ENCODE results near the gene UTS2R.

The UTS2R gene

GRCh38 chr17:82371333-82372248, at the start of gene UTS2R:
TSS of gene UTS2R (plus strand) at chr17:82371765. CDS start at chr17:82374325, 2,560 bp downstream.
- DNase-seq = no peak

DNA sequence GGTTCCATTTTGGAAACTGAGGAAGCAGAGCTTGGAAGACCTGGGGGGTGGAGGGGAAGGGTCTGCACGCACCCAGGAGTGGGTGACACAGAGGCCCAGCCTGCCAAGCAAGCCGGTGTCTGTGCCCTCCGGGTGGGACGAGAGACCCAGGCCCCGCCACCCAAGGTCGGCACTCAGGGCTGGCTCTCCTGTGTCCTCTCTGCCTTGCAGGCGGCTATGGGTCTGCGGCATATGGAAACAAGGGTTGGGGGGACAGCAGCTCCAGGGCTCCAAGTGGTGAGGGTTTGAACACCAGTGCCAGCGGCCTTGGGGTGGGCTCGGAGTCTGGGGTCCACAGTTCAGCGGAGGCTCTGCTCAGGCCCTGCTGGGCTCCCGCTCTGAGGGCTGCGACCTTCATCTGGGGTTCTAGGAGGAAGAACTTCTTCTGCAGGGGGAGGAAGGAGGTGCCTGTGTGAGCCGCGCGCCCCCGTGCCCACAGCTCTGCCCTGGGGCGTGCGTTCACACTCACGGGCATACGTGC, 49.6 kb upstream of the UTS2R start:
- no peak for DNase-seq

DNA sequence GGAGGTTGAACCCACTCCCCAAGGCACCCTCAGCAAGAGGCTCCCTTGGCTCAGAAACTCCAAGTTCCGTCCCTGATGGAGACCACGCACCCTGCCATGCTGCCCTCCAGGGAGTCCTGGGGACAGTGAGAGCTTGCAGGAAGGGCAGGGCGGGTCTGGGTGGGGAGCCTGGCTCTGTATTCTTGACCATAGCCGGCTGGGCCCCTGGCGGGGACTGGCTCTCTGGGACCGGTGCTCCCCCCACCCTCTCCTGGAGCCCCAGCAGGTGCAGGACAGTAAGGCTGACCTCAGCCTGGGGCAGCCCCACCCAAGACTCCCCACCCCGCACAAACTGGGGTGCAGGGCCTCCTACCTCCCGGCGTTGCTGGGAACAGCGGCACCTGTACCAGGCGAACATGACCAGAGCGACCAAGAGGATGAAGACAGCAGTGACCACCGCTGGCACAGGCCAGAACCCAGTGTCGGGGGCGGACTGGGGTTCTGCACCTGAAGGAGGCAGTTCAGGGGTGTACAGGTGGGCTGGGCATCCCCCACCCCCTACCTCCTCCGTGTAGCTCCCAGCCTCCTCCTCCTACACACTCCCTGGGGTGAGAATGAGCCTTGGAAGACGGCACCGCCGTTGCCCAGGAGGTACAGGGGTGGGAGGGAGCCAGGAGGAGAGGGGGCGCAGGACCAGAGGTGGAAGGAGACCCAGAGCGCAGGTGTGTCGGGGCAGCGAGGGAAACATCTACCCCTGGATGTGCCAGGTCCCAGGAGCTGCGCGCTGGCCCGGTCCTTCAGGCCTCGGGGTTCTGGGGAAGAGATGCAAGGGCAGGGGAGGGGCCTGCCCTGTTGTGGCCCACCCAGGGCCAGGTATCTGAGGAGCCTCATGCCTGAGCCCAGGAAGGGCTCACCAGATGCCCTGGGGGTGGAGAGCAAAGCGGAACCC, 48.8 kb upstream of the UTS2R start:
- DNase-seq = no peak

DNA sequence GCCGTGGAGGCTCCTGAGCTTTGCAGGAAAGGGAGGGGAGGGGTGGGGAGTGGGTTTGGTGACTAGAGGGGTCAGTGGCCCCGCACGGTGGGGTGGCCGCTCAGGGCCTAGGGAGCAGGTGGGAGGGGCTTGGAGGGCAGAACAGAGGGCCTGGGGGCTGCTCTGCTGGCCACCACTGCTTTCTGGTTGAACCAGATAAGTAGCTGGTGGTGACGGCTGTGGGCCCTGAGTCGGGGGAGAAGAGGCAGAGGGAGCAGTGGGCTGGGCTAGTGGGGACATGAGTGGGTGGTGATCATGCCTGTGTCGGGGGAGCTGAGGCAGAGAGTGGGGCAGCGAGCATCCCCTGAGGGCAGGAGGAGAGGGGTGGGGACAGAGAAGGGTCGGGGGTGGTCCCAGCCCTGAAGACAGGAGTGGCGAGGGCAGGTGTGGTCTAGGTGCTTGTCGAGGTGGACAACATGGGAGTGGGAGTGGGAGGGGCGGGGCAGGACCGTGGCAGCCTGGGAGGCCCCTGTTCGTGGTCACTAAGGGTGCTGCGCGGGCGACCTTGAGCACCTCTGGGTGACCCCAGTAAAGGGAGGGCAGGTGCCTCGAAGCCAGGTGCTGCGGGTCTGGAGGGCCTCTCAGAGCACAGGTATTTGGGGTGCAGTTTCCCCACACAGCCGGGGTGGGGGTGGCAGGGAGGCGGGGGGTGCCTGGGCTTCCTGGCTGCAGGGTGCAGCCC, 47.9 kb upstream of the UTS2R start:
- DNase-seq = no peak

GRCh38 chr17:82324566-82325285, 46.8 kb upstream of the UTS2R start:
- DNase-seq = no peak

DNA sequence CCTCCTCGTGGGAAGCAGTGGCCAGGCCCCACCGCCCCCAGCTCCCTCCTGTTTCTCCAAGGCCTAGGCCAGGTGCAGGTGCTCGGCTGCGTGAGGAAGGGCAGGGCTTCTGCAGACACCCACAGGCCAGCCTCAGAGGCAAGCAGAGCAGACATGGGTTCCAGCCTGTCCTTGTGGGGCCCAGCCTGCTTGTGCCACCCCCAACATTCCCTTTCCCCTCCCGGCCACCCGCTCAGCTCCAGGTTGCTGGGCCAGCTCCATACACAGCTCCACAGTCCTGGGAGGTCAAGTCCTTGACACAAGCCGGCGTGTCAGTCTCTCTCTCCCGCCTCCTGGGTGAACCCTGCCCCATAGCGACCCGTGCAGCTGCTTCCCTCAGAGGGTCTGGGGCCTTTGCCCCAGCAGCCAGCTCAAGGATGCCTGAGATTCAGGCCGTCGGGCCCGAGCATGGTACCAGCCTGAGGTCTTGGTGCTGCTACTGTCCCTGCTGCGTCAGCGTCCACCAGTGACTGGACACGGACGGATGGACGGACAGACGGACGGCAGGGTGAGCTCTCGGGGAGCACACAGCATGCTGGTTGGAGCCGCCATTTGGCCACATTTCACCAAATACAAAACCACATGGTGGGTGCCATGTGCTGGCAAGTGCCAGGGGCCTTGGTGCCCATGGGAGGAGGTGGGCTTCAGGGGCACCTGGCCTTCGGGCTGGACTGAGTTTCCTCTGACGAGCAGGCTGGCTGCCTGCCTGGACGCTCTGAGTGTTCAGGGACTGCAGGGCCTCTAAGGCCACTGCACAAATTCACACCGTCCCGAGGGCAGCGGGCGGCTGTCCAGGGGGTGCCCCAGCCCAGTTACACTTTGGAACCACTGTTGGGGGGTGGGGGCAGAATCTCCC, 46.0 kb upstream of the UTS2R start:
- no peak for DNase-seq

DNA sequence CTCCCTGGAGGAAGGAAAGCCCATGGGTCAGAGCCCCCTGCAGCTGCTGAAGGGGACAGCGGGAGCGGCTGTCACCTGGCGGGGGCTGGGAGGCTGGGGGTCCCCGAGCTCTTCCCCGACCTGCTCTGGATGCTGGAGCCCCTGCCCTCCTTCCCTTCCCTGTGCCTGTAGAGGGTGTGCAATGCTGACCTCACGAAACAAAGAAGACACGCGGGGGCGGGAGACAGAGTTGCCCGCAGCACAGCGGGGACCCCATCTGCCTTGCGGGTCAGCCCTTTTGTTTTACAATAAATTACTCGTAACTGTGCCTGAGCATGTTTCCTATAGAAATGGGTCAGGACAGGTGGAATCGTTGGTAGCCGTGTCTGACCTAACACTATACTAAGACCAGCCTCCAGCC, 44.3 kb upstream of the UTS2R start:
- DNase-seq = no peak

- DNase-seq = no peak
These were observed 43.8 kb upstream of the UTS2R start for GRCh38 chr17:82327757-82328140.

GRCh38 chr17:82328141-82328993, 43.2 kb upstream of the UTS2R start:
- no peak for DNase-seq

DNA sequence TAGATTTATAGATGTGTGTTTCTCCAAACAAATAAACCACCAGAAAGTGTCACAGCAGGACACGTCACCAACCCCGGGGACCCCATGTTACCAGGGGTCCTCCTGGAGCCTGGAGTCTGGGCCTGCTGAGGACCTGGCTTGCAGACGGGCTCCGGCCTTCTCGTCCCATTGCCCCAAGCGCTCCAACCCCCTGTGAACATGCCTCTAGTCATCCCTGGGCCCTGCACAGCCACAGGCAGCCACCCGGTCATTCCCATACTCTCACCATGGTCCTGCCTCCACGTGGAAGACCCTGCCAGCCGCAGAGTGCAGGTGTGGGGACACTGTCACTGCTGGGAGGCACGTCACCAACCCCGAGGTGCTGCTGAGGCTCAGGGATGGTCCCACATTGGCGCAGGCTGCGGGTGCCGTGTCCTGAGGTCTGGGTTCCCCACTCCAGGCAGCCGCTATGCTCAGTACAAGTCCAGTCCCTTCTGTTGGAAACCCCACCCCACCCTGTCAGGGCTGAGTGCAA, 42.5 kb upstream of the UTS2R start:
- no peak for DNase-seq

GRCh38 chr17:82329683-82330321, 41.8 kb upstream of the UTS2R start:
- no peak for DNase-seq

- DNase-seq = peak; percentile 72
These were observed 41.0 kb upstream of the UTS2R start for GRCh38 chr17:82330322-82331239.

- no peak for DNase-seq
These were observed 40.1 kb upstream of the UTS2R start for GRCh38 chr17:82331345-82331939.

GRCh38 chr17:82332669-82333278, 38.8 kb upstream of the UTS2R start:
- no peak for DNase-seq

- no peak for DNase-seq
These were observed 38.0 kb upstream of the UTS2R start, which contains the start of gene SECTM1 for GRCh38 chr17:82333279-82334171. TSS of gene SECTM1 (minus strand) at chr17:82333766. CDS start at chr17:82327240, 6,526 bp downstream.

GRCh38 chr17:82334204-82334621, 37.4 kb upstream of the UTS2R start:
- DNase-seq = no peak
